SU-DHL-6 (cell line): Measurements from ENCODE around the gene NR2F1-AS1.

ENCODE experiments used
- H2AFZ ChIP-seq: fragments of 200-600 bp; sonication (generic); 2 replicates; pipeline ENCODE4 v1.6.1; 2014; ENCODE audit warnings: low read depth, mild to moderate bottlenecking, moderate library complexity, mixed read lengths, antibody characterized with exemption, low read length; ENCODE audit not compliant: severe bottlenecking
- H3F3A ChIP-seq: fragments of 200-600 bp; shearing (Covaris generic); 2 replicates; pipeline ENCODE4 v1.6.0; 2016; ENCODE audit warnings: antibody characterized with exemption, mild to moderate bottlenecking; ENCODE audit not compliant: insufficient read depth
- H3K27ac ChIP-seq: fragments of 200-600 bp; sonication (generic); 2 replicates; pipeline ENCODE4 v1.5.1; 2016; ENCODE audit warnings: low read depth, mild to moderate bottlenecking, low read length, moderate library complexity, mixed read lengths
- H3K27me3 ChIP-seq: fragments of 200-600 bp; sonication (generic), shearing (Covaris generic); 2 replicates; pipeline ENCODE4 v1.6.0; 2014; ENCODE audit warnings: mild to moderate bottlenecking, low read length
- H3K36me3 ChIP-seq: fragments of 200-600 bp; sonication (generic); 2 replicates; pipeline ENCODE4 v1.6.1; 2014; ENCODE audit warnings: mild to moderate bottlenecking, low read length, mixed read lengths
- H3K4me2 ChIP-seq: fragments of 300-600, 200-600 bp; shearing (Covaris generic), sonication (generic); 2 replicates; pipeline ENCODE4 v1.6.0; 2014; ENCODE audit warnings: low read length, low read depth, mild to moderate bottlenecking; ENCODE audit not compliant: poor library complexity, severe bottlenecking
- H3K4me3 ChIP-seq: fragments of 200-600 bp; sonication (generic); 2 replicates; pipeline ENCODE4 v1.5.1; 2014; ENCODE audit warnings: antibody characterized with exemption, low read length, mild to moderate bottlenecking, mixed read lengths; ENCODE audit not compliant: insufficient read depth, poor library complexity, severe bottlenecking
- H3K79me2 ChIP-seq: fragments of 200-600 bp; sonication (generic); 2 replicates; pipeline ENCODE4 v1.6.1; 2014; ENCODE audit warnings: mild to moderate bottlenecking, low read length, moderate library complexity; ENCODE audit not compliant: insufficient read depth
- H3K9ac ChIP-seq: fragments of 200-600 bp; sonication (generic); 2 replicates; pipeline ENCODE4 v1.7.0; 2014; ENCODE audit warnings: mild to moderate bottlenecking, low read length
- H3K9me2 ChIP-seq: fragments of 200-600 bp; sonication (generic); replicated peaks from 2 replicates; pipeline ENCODE4 v1.6.1; 2014; ENCODE audit warnings: low read length; ENCODE audit not compliant: insufficient read depth
- H3K9me3 ChIP-seq: fragments of 200-600 bp; sonication (generic); 2 replicates; pipeline ENCODE4 v1.6.1; 2014; ENCODE audit warnings: low read length, mixed read lengths; ENCODE audit not compliant: insufficient read depth
- H4K20me1 ChIP-seq: fragments of 200-600 bp; sonication (generic); 2 replicates; pipeline ENCODE4 v1.6.1; 2014; ENCODE audit warnings: low read depth, mild to moderate bottlenecking, antibody characterized with exemption, low read length, moderate library complexity, mixed read lengths
- EZH2phosphoT487 ChIP-seq: fragments of 200-600 bp; sonication (generic), shearing (Covaris generic); conservative IDR thresholded peaks from 2 replicates; pipeline ENCODE4 v1.6.1; 2018; ENCODE audit warnings: mild to moderate bottlenecking, antibody characterized with exemption, low read length, moderate library complexity, mixed read lengths
- TF ChIP-seq, protein P1 (sequence below): fragments of 200-600 bp; sonication (generic); IDR thresholded peaks from one replicate; pipeline ENCODE4 v1.5.1; 2017; ENCODE audit warnings: antibody characterized with exemption, mild to moderate bottlenecking, low read length, moderate library complexity; ENCODE audit not compliant: insufficient read depth, poor library complexity, severe bottlenecking

Gene NR2F1-AS1

GRCh38 chr5:93611273-93611975 lies 30.4 kb upstream of the NR2F1-AS1 start:
- Histone ChIP-seq H3F3A (no peaks in the 10 kb centered on the region), H3K27me3 (no peaks in the 10 kb centered on the region), H2AFZ (no peak overlapping the region), H4K20me1 (peaks cover 3% of the 10 kb centered on the region; the same call in 1 of the 2 replicates), H3K36me3 (no peaks in the 10 kb centered on the region), H3K27ac (no peak overlapping the region), H3K9me3 (no peaks in the 10 kb centered on the region), H3K9me2 (no peaks in the 10 kb centered on the region), H3K9ac (no peak overlapping the region), H3K79me2 (no peaks in the 10 kb centered on the region), H3K4me2 (no peak overlapping the region), H3K4me3 (no peak overlapping the region)
- TF ChIP-seq, protein P1, sequence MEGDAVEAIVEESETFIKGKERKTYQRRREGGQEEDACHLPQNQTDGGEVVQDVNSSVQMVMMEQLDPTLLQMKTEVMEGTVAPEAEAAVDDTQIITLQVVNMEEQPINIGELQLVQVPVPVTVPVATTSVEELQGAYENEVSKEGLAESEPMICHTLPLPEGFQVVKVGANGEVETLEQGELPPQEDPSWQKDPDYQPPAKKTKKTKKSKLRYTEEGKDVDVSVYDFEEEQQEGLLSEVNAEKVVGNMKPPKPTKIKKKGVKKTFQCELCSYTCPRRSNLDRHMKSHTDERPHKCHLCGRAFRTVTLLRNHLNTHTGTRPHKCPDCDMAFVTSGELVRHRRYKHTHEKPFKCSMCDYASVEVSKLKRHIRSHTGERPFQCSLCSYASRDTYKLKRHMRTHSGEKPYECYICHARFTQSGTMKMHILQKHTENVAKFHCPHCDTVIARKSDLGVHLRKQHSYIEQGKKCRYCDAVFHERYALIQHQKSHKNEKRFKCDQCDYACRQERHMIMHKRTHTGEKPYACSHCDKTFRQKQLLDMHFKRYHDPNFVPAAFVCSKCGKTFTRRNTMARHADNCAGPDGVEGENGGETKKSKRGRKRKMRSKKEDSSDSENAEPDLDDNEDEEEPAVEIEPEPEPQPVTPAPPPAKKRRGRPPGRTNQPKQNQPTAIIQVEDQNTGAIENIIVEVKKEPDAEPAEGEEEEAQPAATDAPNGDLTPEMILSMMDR = no peak
- TF ChIP-seq EZH2phosphoT487 = no peak

GRCh38 chr5:93610581-93611272 lies 29.7 kb upstream of the NR2F1-AS1 start:
- no peak overlapping the region for H3K9ac ChIP-seq
- peaks cover 3% of the 10 kb centered on the region; the same call in 1 of the 2 replicates for H4K20me1 ChIP-seq
- H3K4me2 ChIP-seq = no peak overlapping the region
- H3K27ac ChIP-seq = no peak overlapping the region
- no peaks in the 10 kb centered on the region for H3K79me2 ChIP-seq
- no peaks in the 10 kb centered on the region for H3K36me3 ChIP-seq
- no peak for TF ChIP-seq EZH2phosphoT487
- TF ChIP-seq, protein P1 = no peak
- no peaks in the 10 kb centered on the region for H3K27me3 ChIP-seq
- H3K4me3 ChIP-seq = no peak overlapping the region
- no peaks in the 10 kb centered on the region for H3K9me3 ChIP-seq
- no peaks in the 10 kb centered on the region for H3K9me2 ChIP-seq
- no peak overlapping the region for H2AFZ ChIP-seq
- H3F3A ChIP-seq = no peaks in the 10 kb centered on the region

GRCh38 chr5:93609762-93610161 lies 28.7 kb upstream of the NR2F1-AS1 start:
- Histone ChIP-seq H3K27ac (no peak overlapping the region), H4K20me1 (no peaks in the 10 kb centered on the region), H3K9me3 (no peaks in the 10 kb centered on the region), H3K4me3 (no peak overlapping the region), H3F3A (no peaks in the 10 kb centered on the region), H3K9ac (no peak overlapping the region), H3K36me3 (no peaks in the 10 kb centered on the region), H3K9me2 (no peaks in the 10 kb centered on the region), H3K79me2 (no peaks in the 10 kb centered on the region), H3K27me3 (no peaks in the 10 kb centered on the region), H2AFZ (no peak overlapping the region), H3K4me2 (no peak overlapping the region)
- no peak for TF ChIP-seq EZH2phosphoT487
- TF ChIP-seq, protein P1 = no peak
